Chondrocyte (in vitro differentiated cells): ENCODE measurements around the gene NKX6-1. TPM values are rescaled to one million over a fixed set of nuclear protein-coding genes. Genes with fewer than 3 reads are reported as not detected.
A peak's percentile ranks its signal among the peaks of the same experiment; 100 is the strongest.

Source experiments
- DNase-seq: peaks from one replicate; pipeline ENCODE4 v3.0.0; 2021; ENCODE audit warnings: mixed read lengths, low spot score
- H3K27ac Mint-ChIP-seq: one replicate; pipeline ENCODE4 v1.8.0; 2021; ENCODE audit warnings: mild to moderate bottlenecking, moderate library complexity, mixed read lengths; ENCODE audit not compliant: unreplicated experiment
- H3K27me3 Mint-ChIP-seq: 2 replicates; pipeline ENCODE4 v1.8.0; 2021; ENCODE audit warnings: low read depth, mixed read lengths
- H3K36me3 Mint-ChIP-seq: 2 replicates; pipeline ENCODE4 v1.8.0; 2021; ENCODE audit warnings: low read depth, mixed read lengths
- H3K4me1 Mint-ChIP-seq: 2 replicates; pipeline ENCODE4 v1.8.0; 2021; ENCODE audit warnings: low read depth, mild to moderate bottlenecking, mixed read lengths
- H3K4me3 Mint-ChIP-seq: one replicate; pipeline ENCODE4 v1.8.0; 2021; ENCODE audit warnings: mild to moderate bottlenecking, moderate library complexity, mixed read lengths; ENCODE audit not compliant: unreplicated experiment
- H3K9me3 Mint-ChIP-seq: 2 replicates; pipeline ENCODE4 v1.8.0; 2021; ENCODE audit warnings: low read depth, mixed read lengths
- CTCF ChIP-seq: fragments of 200-600 bp; sonication (generic); IDR thresholded peaks from 2 replicates; pipeline ENCODE4 v1.5.0; 2021; ENCODE audit warnings: antibody characterized with exemption, mild to moderate bottlenecking, moderate library complexity
- total RNA-seq: library from RNA; stranded (reverse); gene quantifications from 3 replicates; pipeline ENCODE4 v1.2.1, GENCODE V29; 2021

NKX6-1 gene
- total RNA-seq, 1 donor from 2014 or later = 0.60 TPM

- Mint-ChIP-seq H3K4me3 (peak overlapping the region; percentile 82), H3K36me3 (peaks cover 3% of the 10 kb centered on the region), H3K27me3 (peaks cover 84% of the 10 kb centered on the region), H3K4me1 (peaks cover 24% of the 10 kb centered on the region), H3K27ac (no peak overlapping the region), H3K9me3 (no peaks in the 10 kb centered on the region)
- no peak for DNase-seq
- TF ChIP-seq CTCF = no peak
Observed at GRCh38 chr4:84499624-84499982, 511 bp upstream of the NKX6-1 start.

GRCh38 chr4:84498203-84498934 is 723 bp downstream of the NKX6-1 start:
- Mint-ChIP-seq H3K36me3 (peaks cover 5% of the 10 kb centered on the region), H3K4me1 (peaks cover 28% of the 10 kb centered on the region), H3K4me3 (peak overlapping the region; percentile 82), H3K27me3 (peaks cover 86% of the 10 kb centered on the region), H3K27ac (no peak overlapping the region), H3K9me3 (no peaks in the 10 kb centered on the region)
- TF ChIP-seq CTCF = no peak
- DNase-seq = no peak

GRCh38 chr4:84497504-84498202 is 1.4 kb downstream of the NKX6-1 start:
- no peak overlapping the region for H3K27ac Mint-ChIP-seq
- peaks cover 81% of the 10 kb centered on the region for H3K27me3 Mint-ChIP-seq

GRCh38 chr4:84496706-84497503 is 2.2 kb downstream of the NKX6-1 start:
- peaks cover 30% of the 10 kb centered on the region for H3K4me1 Mint-ChIP-seq
- no peak for TF ChIP-seq CTCF
- H3K27me3 Mint-ChIP-seq = peaks cover 80% of the 10 kb centered on the region
- H3K36me3 Mint-ChIP-seq = peaks cover 7% of the 10 kb centered on the region
- H3K27ac Mint-ChIP-seq = no peak overlapping the region
- peak overlapping the region; percentile 57 for H3K4me3 Mint-ChIP-seq
- no peaks in the 10 kb centered on the region for H3K9me3 Mint-ChIP-seq
- no peak for DNase-seq

More at GRCh38 chr4:84497504-84498202, 1.4 kb downstream of the NKX6-1 start:
- peaks cover 7% of the 10 kb centered on the region for H3K36me3 Mint-ChIP-seq
- H3K4me3 Mint-ChIP-seq = peak overlapping the region; percentile 82
- no peaks in the 10 kb centered on the region for H3K9me3 Mint-ChIP-seq
- TF ChIP-seq CTCF = no peak
- H3K4me1 Mint-ChIP-seq = peaks cover 30% of the 10 kb centered on the region
- DNase-seq = no peak

GRCh38 chr4:84496331-84496705 is 2.8 kb downstream of the NKX6-1 start:
- peaks cover 30% of the 10 kb centered on the region for H3K4me1 Mint-ChIP-seq
- H3K27ac Mint-ChIP-seq = no peak overlapping the region
- peaks cover 7% of the 10 kb centered on the region for H3K36me3 Mint-ChIP-seq
- TF ChIP-seq CTCF = no peak
- DNase-seq = no peak
- peaks cover 79% of the 10 kb centered on the region for H3K27me3 Mint-ChIP-seq
- H3K9me3 Mint-ChIP-seq = no peaks in the 10 kb centered on the region
- H3K4me3 Mint-ChIP-seq = peak overlapping the region; percentile 16
